HCT116 (cell line): ENCODE data around the gene FOXF1.

Experiments used
- CEBPB ChIP-seq: IDR thresholded peaks from 2 replicates; pipeline ENCODE4 v1.6.1; 2012; ENCODE audit warnings: low read depth
- CTCF ChIP-seq, 3 experiments: fragments of 200-600 bp in 1 of 3; sonication (generic) in 1 of 3; IDR thresholded peaks in 2 of 3; conservative IDR thresholded peaks in 1 of 3; 2 replicates each; pipeline ENCODE4 v1.5.1; 2012 to 2017; ENCODE audit warnings: low read depth in 2 of 3, low read length in 2 of 3, antibody characterized with exemption in 1 of 3, borderline replicate concordance in 1 of 3, control low read depth in 1 of 3, mild to moderate bottlenecking in 1 of 3, mixed read lengths in 1 of 3, mixed run types in 1 of 3, moderate library complexity in 1 of 3; ENCODE audit not compliant: insufficient read depth in 1 of 3
- ELF1 ChIP-seq: IDR thresholded peaks from 2 replicates; pipeline ENCODE4 v1.6.1; 2012; ENCODE audit warnings: low read depth, borderline replicate concordance
- EZH2 ChIP-seq: fragments of 200-600 bp; sonication (generic); IDR thresholded peaks from 2 replicates; pipeline ENCODE4 v1.6.1; 2017; ENCODE audit warnings: antibody characterized with exemption, mixed run types
- EZH2phosphoT487 ChIP-seq: fragments of 200-600 bp; IDR thresholded peaks from 2 replicates; pipeline ENCODE4 v1.6.1; 2018; ENCODE audit warnings: antibody characterized with exemption, borderline replicate concordance
- JUND ChIP-seq: IDR thresholded peaks from 2 replicates; pipeline ENCODE4 v1.6.1; 2012
- MAX ChIP-seq: IDR thresholded peaks from 2 replicates; pipeline ENCODE4 v1.6.1; 2012
- POLR2A ChIP-seq: IDR thresholded peaks from 2 replicates; pipeline ENCODE4 v1.7.0; 2011; ENCODE audit warnings: borderline replicate concordance; ENCODE audit not compliant: insufficient read depth, insufficient read length; ENCODE audit errors: extremely low read depth
- RAD21 ChIP-seq: IDR thresholded peaks from 2 replicates; pipeline ENCODE4 v1.6.1; 2012; ENCODE audit warnings: low read depth, mild to moderate bottlenecking
- SIN3A ChIP-seq: IDR thresholded peaks from 2 replicates; pipeline ENCODE4 v1.6.1; 2012; ENCODE audit warnings: low read depth
- SP1 ChIP-seq: IDR thresholded peaks from 2 replicates; pipeline ENCODE4 v1.6.1; 2012; ENCODE audit warnings: low read depth
- ZBTB33 ChIP-seq: IDR thresholded peaks from 2 replicates; pipeline ENCODE4 v1.6.1; 2011; ENCODE audit warnings: mild to moderate bottlenecking, low read length, moderate library complexity; ENCODE audit not compliant: insufficient replicate concordance; ENCODE audit errors: extremely low read depth
- ZNF274 ChIP-seq: fragments of 200-500 bp; sonication (Bioruptor generic); IDR thresholded peaks from 2 replicates; pipeline ENCODE4 v1.6.1; 2014; ENCODE audit warnings: mild to moderate bottlenecking, low read depth, low read length, inconsistent platforms

GRCh38 chr16:86558355-86559193 is 48.2 kb downstream of the FOXF1 start:
- no peak for TF ChIP-seq CTCF (IDR thresholded peaks at IDR 0.05 in 2 of 3, conservative IDR thresholded peaks at IDR 0.05 in 1 of 3; ENCODE audit: borderline replicate concordance in 1 of 3, insufficient read depth in 1 of 3, low read depth in 2 of 3, low read length in 2 of 3)
- TF ChIP-seq SIN3A, result no peak
- TF ChIP-seq POLR2A, result no peak
- no peak for TF ChIP-seq EZH2phosphoT487
- no peak for TF ChIP-seq RAD21
- TF ChIP-seq MAX, result no peak
- TF ChIP-seq SP1, result no peak
- TF ChIP-seq JUND, result no peak
- no peak for TF ChIP-seq EZH2
- no peak for TF ChIP-seq ZNF274
- TF ChIP-seq CEBPB, result no peak
- TF ChIP-seq ELF1, result no peak
- no peak for TF ChIP-seq ZBTB33
